Embryonic facial prominence (tissue), 1 donor: ENCODE data around the gene SRSF2.
"Not testable (repeated sequence)": the region's sequence is repeated elsewhere in the genome, so short reads cannot be mapped to it uniquely, and the experiment has no call there.

ENCODE experiments used
- DNase-seq: peaks from one replicate; pipeline ENCODE4 v3.0.0-alpha.2; 2016; ENCODE audit errors: extremely low spot score

Gene SRSF2

DNA sequence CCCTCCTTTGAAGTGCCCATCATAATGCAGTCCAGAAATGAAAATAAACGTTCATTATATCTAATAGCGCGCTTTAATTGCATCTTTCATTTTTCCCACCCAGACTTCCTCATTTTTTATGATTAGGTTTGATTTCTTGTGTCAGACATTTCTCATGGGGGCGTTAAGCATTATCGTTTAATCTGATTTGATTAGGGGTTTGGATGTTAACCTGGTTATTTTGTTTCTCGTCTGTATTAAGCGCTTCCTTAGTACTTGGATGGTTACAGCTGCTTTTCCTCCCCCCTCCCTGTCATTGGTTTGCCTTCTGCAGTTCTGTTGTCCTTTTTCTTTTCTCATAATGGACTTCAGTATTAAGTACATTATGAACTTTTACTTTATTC lies 1.3 kb upstream of the SRSF2 start:
- DNase-seq: no peak

DNA sequence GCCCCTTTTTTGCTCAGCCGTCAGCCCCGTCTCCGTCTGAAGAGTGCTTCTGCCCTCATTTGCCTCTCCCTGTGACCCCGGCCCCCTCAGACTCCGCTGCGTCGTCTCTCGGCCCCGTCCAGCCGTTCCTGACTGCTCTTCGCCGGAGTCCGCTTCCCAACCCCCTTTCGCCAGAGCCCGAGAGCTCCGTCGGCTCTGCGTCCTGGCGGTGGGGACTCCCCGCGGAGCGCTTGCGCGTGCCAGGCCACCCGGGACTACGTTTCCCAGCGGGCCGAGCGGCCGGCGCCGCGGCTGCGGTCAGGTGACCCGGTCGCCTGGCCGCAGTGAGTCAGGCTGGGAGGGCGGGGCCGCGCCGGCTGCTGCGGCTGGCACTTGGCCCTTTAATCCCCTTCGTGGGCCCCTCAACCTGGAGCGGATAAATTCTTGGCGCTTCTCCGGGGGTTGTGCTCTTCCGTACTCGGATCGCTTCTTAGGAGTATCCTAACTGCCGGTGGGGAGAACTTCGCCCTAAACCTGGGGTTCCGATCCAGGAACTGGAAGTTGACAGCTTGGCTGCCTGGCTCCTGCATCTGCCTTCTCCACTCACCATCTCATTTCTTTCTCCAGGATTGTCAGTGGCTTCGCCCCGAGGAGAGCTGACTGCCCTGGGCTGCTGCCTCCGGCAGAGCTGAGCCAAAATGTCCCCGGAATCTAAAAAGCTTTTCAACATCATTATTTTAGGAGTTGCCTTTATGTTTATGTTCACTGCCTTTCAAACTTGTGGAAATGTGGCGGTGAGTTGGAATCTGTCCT lies 741 bp upstream of the SRSF2 start, which contains the start of gene MFSD11:
TSS of gene MFSD11 (plus strand) at position 444 of the 792 bp plus-strand sequence. CDS start at position 678, 234 bp downstream.
- peak; percentile 77 for DNase-seq

DNA sequence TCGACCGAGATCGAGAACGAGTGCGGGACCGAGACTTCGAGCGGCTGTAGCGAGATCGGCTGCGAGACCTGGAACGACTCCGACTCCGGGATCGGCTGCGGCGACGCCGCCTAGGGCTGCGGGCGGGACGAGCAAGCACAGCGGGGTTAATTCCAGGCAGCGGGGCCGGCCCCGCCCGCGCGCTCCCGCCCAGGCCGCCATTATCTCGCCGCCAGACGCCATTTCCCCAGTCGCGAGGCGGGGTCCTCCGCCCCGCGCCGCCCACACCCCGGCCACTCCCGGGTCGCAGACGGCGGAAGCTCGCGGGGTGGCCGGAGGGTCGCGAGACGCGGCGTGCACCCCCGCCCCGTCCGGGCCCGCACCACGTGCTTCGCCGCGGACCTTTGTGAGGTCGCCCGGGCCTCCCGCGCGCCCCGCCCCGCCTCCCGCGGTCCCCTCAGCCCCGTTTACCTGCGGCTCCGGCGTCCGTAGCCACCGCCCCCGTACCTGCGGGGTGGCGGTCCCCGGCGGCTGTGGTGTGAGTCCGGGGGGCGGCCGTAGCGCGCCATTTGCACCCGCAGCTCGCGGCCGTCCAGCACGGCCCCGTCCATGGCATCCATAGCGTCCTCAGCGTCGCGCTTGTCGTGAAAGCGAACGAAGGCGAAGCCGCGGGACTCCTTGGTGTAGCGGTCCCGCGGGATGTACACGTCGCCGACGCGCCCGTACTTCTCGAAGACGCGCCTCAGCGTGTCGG lies 616 bp downstream of the SRSF2 start:
- peak; percentile 45 for DNase-seq

DNA sequence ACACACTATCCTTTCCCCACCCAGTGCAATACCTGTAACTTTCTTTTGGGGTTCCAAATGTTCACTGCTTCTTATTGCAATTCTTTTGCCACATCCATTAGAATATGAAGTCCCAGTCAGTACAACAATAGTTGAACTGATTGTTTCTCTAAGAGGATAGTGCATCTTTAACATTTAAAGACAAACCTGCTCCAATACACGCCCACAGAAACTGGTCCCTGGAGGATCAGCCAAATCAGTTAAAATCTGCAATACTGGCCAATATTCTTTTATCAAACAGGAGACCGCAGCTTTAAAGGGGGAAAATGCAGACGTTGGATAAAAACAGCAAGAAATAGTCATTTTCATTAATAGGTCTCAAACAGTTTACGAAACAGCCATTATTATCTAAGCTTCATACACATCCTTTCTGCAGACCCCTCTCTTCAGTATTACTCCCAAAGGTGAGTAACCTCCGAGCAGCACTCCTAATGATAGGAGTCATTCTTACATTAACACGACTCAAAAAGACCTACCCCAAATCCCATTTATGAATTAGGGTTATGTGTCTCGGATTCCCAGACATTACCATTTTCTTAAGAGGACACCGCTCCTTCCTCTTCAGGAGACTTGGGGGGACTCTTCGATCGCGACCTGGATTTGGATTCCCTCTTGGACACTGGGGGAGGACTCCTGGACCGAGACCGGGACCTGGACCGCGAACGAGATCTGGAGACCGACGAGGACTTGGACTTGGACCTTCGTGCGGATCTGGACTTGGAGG lies 1.4 kb downstream of the SRSF2 start:
- DNase-seq: no peak

DNA sequence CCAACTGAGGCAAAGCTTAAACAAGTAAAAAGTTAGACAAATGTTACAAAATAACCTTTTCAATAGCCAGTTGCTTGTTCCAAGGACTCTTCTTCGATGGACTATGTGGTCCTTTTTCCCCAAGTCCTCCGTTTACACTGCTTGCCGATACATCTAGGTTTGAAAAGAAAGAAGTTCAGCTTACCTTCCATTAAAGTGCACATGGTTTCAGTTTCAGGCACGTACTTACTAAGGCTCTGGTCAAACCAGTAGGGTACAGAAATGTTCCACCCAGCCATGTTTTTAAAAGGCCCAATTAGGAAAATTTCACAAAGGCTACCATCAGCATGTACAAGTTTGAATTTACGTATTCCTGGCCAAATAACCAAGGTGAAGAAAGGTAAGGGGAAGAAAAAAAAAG lies 2.1 kb downstream of the SRSF2 start:
- DNase-seq: no peak

DNA sequence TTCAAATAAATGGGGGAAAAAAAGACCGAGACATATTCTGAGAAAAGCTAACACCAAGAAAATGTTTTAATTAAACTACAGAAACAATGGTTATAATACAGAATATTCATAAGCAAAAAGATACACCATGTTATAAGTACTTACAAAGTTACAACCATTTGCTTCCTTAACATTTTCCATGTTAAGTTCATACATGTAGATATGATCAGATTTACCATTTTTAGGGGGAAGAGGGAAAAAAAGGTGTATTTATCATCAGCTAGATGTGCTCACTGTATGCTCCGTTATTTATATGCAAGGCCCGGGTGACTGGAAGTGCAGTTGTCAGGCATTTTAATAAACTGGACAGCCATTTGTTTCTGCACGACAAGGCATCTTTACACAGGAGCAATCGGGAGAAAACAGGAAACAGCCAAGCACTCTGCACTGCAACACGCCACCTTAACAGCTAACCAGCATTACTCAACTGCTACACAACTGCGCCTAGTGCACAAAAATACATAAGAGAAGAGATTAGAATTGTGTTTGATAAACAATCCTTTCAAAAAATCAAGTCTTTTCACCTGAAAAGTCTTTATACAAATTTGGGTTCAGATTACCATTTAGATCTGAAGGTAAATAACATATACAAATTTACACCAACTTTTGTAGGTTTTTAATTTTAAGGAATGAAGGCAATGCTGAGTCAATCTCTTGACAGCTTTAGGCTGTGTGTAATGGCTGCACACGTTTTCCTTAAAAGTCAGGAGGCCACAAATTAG lies 2.9 kb downstream of the SRSF2 start:
- no peak for DNase-seq

DNA sequence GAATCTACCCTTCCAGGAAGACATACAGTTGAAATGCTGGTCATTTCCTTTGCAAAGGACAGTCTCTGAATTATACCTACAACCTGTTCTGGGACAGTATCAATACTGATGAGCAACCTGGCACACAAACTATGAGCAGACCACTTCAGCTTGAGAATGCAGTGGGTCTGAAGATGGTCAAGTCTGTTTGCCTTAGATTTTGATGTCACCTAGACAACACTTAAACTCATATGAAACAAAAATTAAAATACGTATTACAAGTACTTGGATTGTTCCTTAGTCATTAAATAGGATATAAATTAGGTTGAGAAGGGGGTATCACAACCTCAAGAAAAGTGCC lies 3.5 kb downstream of the SRSF2 start:
- DNase-seq: no peak

DNA sequence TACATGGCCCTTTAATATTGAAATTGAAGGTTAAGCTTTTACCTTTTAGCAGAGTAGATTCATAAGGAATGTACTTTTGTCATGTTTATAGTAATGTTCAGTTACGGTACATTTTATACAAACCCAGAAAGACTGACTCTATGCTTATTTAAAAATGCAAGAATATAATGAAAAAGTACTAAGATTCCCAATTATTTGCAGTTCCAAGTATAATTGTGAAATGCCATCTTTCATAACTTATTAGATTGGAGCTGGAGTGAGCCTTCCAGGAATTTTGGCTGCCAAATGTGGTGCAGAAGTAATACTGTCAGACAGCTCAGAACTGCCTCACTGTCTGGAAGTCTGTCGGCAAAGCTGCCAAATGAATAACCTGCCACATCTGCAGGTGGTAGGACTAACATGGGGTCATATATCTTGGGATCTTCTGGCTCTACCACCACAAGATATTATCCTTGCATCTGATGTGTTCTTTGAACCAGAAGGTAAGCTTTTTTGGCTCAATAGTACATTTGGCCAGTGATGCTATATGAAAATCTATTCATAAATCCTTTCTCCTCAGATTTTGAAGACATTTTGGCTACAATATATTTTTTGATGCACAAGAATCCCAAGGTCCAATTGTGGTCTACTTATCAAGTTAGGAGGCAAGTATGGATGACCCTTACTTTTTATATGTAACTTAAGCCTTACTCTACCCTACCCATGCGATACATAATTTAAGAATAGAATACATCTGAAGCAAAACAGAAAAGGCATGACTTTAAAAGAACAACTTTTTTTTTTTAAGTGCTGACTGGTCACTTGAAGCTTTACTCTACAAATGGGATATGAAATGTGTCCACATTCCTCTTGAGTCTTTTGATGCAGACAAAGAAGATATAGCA lies 4.2 kb downstream of the SRSF2 start:
- DNase-seq: no peak

DNA sequence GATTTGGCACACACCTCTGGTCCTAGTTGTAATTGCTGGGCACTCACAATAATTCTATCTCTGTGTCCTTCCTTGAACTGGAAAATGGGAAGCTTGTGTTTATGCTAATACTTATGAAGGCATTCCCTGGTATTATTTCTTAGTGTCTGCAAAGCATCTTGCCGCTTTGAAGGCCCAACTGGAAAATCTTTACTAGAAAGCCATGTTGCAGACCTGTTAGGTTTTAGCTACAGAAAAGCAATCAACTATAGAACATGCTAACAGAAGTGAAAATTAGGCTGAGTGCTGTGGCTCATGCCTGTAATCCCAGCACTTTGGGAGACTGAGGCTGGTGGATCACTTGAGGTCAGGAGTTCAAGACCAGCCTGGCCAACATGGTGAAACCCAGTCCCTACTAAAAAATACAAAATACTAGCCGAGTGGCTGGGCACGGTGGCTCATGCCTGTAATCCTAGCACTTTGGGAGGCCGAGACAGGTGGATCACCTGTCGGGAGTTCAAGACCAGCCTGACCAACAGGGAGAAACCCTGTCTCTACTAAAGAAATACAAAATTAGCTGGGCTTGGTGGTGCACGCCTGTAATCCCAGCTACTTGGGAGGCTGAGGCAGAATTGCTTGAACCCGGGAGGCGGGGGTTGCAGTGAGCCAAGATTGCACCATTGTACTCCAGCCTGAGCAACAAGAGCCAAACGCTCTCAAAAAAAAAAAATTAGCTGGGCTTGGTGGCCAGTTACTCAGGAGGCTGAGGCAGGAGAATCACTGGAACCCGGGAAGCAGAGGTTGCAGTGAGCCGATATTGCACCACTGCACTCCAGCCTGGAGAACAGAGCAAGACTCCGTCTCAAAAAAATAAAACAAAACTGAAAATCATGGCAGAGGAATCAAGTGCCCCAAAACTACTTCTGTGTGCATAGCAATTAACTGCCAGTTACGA lies 5.1 kb downstream of the SRSF2 start:
- DNase-seq: not testable (repeated sequence)

DNA sequence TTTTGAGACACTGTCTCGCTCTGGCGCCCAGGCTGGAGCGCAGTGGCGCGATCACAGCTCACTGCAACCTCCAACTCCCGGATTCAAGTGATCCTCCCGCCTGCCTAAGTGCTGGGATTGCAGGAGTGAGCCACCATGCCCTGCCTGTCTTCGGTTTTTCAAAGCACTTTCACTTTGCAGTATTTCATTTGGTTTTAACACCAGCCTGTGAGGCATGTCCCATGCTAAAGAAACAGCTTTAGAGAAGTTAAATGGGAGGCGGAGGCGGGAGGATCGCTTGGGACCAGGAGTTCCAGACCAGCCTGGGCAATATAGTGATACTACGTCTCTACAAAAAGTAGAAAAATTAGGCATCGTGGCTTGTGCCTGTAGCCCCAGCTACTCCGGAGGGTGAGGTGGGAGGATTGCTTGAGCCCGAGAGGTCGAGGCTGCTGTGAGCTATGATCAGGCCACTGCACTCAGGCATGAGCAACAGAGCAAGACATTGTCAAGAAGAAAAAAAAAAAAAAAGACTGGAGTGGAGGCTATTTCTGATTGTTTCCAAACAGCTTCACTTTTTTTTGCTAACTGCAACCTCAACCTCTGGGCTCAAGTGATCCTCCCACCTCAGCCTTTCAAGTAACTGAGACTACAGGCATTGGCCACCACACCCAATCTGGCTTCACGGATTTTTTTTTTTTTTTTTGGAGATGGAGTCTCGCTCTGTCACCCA lies 9.2 kb downstream of the SRSF2 start:
- no peak for DNase-seq

DNA sequence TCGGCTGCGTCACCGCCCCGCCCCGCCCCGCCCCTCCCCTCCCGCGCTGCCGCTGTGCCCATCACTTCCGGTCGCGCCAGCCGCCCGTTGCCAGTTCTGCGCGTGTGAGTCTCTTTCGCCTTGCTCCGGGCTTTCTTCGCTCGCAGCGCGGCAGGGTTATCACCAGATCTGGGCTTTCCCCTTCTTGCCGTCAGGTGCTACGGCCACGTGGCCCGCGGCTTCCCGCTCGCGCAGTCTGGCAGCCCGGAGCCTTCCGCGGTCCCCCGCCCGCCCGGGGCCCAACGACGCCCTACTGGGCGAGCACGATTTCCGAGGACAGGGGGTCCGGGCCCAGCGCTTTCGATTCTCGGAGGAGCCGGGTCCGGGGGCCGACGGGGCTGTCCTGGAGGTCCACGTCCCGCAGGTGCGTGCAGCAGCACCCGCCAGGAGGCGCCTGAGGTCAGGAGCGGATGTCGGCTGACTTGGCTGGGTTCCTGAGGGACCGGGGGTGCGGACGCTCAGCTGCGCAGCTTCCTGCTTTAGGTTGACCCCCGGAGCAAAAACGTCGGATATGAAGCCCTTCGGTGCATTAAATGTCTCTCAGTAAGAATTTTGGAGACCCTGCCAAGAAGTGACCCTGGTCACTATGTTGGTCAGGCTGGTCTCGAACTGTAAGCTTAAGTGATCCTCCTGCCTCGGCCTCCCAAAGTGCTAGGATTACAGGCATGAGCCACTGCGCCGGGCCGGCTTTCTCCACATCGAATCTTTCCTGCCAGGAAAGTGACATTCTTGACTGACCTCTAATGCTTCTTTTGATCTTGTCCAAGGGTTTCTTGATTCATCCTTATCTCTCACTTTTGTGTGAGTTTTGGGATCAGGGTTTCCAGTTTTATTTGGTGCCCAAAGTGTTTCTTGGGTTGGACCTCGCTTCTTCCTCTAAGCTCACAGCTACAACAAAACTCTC lies 10.1 kb downstream of the SRSF2 start, which contains the start of gene METTL23:
TSS of gene METTL23 (plus strand) at position 64 of the 943 bp plus-strand sequence. CDS start 2,872 bp downstream, outside the sequence.
- no peak for DNase-seq

DNA sequence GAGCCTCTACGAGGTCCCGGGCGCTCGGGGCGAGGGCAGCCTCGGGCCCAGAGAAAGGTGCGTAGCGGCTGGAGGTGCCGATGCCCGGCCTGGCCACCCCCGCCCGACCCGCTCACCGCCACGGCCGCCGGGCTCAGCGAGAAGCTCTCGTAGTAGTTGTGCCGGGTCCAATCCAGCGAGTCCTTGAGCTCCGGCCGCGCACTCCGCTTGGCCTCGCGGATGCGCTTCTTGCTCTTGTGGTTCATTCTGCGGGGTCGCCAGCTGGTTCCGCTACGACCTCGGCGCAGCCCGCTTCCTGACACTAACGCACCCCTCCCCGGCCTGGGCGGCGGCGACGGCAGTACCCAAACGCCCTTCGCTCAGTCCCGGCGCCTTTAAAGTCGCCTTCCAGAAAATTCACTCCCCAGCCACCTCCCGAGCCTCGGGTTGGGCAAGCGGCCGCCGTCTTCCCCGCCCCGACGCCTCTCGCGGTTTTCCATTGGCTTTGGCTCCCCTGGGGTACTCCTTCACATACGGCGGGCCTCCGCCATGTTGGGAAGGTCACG lies 10.8 kb downstream of the SRSF2 start, which contains the start of gene JMJD6:
TSS of gene JMJD6 (minus strand) at position 376 of the 545 bp plus-strand sequence. CDS start at position 245, 131 bp downstream.
- peak; percentile 93 for DNase-seq

DNA sequence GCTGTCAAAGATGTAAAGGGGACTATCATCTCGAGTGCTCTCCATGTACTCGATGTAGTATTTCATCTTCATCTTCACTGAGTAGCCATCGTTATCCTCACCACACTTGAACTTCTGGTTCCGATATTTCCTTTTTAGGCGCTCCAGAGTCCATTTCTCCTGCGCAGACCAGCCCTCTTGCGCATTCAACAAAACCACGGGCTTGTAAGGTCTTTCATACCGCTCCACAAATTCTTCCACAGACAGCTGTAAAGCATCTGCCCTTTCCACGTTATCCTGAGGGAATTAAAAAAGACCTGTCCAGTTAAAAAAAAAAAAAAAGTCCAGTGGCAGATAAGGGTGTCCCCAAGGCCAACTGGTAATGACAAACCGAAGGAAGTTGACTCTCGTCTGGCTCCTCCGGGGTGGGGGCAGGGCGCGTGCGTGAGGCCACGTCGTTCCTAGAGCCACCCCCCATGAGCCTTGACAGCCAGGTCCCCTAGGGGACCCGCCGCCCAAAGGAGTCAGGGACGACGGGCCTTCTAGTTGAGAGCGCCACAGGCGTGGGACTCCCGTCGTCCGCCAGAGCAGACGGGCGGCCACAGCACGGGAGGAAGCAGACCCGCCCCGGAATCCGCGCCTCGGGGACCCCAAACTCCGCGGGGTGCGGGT lies 11.4 kb downstream of the SRSF2 start:
- DNase-seq: no peak

DNA sequence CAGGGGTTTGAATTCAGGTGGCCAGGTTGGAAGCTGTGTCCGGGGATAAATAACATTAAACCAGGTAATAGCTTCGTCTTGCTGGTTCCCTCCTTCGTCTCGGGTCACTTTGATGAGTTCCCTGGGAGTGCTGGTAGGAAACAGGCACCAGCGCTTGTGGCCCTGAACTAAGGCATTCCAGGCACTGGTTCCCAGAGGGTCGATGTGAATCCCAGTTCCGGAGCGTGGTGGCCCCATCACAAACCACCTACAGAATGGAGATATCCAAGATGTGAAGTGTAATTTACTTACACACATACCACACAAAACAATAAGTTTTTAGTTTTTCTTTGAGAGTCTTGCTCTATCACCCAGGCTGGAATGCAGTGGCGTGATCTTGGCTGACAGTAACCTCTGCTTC lies 13.3 kb downstream of the SRSF2 start:
- no peak for DNase-seq

DNA sequence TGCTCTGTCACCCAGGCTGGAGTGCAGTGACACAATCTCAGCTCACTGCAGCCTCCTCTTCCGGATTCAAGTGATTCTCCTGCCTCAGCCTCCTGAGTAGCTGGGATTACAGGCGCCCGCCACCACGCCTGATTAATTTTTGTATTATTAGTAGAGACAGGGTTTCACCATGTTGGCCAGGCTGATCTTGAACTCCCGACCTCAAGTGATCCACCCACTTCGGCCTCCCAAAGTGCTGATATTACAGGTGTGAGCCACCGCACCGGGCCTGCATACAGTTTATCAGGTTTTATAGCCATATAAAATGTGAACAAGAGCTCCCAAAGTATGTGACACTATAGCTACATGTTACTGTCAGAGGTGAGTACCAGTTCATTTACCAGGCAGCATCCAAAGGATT lies 14.2 kb downstream of the SRSF2 start:
- not testable (repeated sequence) for DNase-seq

DNA sequence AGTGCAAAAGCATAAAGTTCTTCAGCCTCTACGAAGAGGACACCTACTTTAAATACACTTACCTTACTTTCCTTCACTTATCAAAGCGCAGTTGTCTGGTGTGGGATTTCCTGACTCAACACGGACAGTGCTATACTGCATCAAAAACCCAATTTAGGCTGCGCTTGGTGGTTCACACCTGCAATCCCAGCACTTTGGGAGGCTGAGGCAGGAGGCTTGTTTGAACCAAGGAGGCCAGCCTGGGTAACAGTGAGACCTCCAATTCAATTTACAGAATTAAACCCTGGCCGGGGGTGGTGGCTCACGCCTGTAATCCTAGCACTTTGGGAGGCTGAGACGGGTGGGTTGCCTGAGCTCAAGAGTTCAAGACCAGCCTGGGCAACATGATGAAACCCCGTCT lies 14.9 kb downstream of the SRSF2 start:
- no peak for DNase-seq

DNA sequence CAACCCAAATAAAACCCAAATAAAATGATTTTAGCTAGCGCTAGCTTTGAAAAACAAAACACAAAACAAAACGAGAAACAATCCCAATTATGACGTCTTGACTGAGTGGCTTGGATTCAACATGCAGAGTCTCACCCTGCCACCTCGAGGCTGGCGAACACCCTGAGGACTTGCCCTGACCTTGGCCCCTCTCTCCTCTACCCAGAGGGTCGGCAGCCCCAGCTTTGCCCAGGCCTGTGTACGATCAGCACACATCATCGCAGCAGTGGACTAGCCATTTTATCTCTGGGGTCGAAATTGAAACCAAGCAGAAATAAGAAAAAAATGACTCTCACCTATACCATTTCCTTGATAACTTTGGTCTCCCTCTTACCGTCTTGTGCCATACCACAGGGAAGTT lies 15.7 kb downstream of the SRSF2 start:
- no peak for DNase-seq
